HCT116 (cell line): ENCODE measurements around the gene ZNF575. TPM values are rescaled to one million over a fixed set of nuclear protein-coding genes. Genes with fewer than 3 reads are reported as not detected.

Source experiments
- ATAC-seq: fragments of 200-7000 bp; cut with Tn5 transposase; 2 replicates; pipeline ENCODE4 v1.9.1; 2020; ENCODE audit warnings: mild to moderate bottlenecking, moderate library complexity
- BruUV-seq: library from RNA; stranded (reverse); fragments of 400-500 nt; replicated peaks from 2 replicates; lab custom pipeline; 2021; lab: Mats Ljungman, UMichigan
- CTCF ChIA-PET: fragments of 300-600 bp; sonication (Branson Sonifier 250); formaldehyde crosslinking; loops from one replicate; lab custom pipeline; 2021; ENCODE audit warnings: antibody characterized with exemption; lab: Charles Lee
- POLR2A ChIA-PET: fragments of 300-600, 350-600 bp; sonication (Branson Sonifier 250); formaldehyde crosslinking; loops from one replicate; lab custom pipeline; 2021; ENCODE audit warnings: antibody characterized with exemption; lab: Charles Lee
- RAD21 ChIA-PET, 2 experiments: fragments of 300-600 bp; sonication (Branson Sonifier 250); formaldehyde crosslinking; loops; one replicate each; lab custom pipeline; 2023; ENCODE audit warnings: low total read pairs in 2 of 2; ENCODE audit not compliant: uncharacterized antibody in 2 of 2, unreplicated experiment in 2 of 2, low non-redundant PET in 1 of 2; lab: Charles Lee
- DNase-seq: peaks from one replicate; pipeline ENCODE4 v3.0.0-alpha.2; 2010; ENCODE audit warnings: low read depth, low spot score
- H2AFZ ChIP-seq: fragments of 200-600 bp; shearing (Covaris generic), sonication (generic); 2 replicates; pipeline ENCODE4 v1.6.1; 2017; ENCODE audit warnings: low read depth, mixed run types, mixed read lengths, antibody characterized with exemption, low read length; ENCODE audit not compliant: poor library complexity, severe bottlenecking
- H3K27ac ChIP-seq: 2 replicates; pipeline ENCODE4 v1.5.1; 2012; ENCODE audit warnings: low read depth, low read length
- H3K27me3 ChIP-seq: fragments of 200-600 bp; sonication (generic); 2 replicates; pipeline ENCODE4 v1.6.1; 2016; ENCODE audit warnings: mixed run types, low read length, mixed read lengths; ENCODE audit not compliant: insufficient read depth
- H3K36me3 ChIP-seq, 2 experiments: fragments of 200-500 bp in 1 of 2; fragments of 200-600 bp in 1 of 2; sonication (Bioruptor generic) in 1 of 2; sonication (generic) in 1 of 2; 2 replicates each; pipeline versions ENCODE4 v1.5.1 to v1.6.1; 2014 to 2016; ENCODE audit warnings: low read length in 2 of 2, inconsistent platforms in 1 of 2, mixed read lengths in 1 of 2, mixed run types in 1 of 2; ENCODE audit not compliant: insufficient read depth in 2 of 2, control insufficient read depth in 1 of 2
- H3K4me1 ChIP-seq, 2 experiments: fragments of 200-600 bp in 1 of 2; sonication (generic) in 1 of 2; 2 replicates each; pipeline versions ENCODE4 v1.5.1 to v1.6.1; 2012 to 2017; ENCODE audit warnings: low read length in 2 of 2, inconsistent platforms in 1 of 2, mild to moderate bottlenecking in 1 of 2, mixed read lengths in 1 of 2, mixed run types in 1 of 2, moderate library complexity in 1 of 2; ENCODE audit not compliant: insufficient read depth in 2 of 2, control insufficient read depth in 1 of 2
- H3K4me2 ChIP-seq: fragments of 200-600 bp; sonication (generic); 2 replicates; pipeline ENCODE4 v1.6.1; 2017; ENCODE audit warnings: mixed run types, low read length, mixed read lengths
- H3K4me3 ChIP-seq, 2 experiments: fragments of 200-600 bp in 1 of 2; sonication (generic) in 1 of 2; replicated peaks in 1 of 2; 2 replicates each; pipeline ENCODE4 v1.5.1; 2011 to 2016; ENCODE audit warnings: low read length in 2 of 2, control low read depth in 1 of 2, low read depth in 1 of 2, mild to moderate bottlenecking in 1 of 2, mixed read lengths in 1 of 2, mixed run types in 1 of 2
- H3K79me2 ChIP-seq: fragments of 200-600 bp; sonication (generic); 2 replicates; pipeline ENCODE4 v1.6.1; 2017; ENCODE audit warnings: mild to moderate bottlenecking, mixed run types, low read length, moderate library complexity, mixed read lengths; ENCODE audit not compliant: insufficient read depth
- H3K9ac ChIP-seq: fragments of 200-600 bp; sonication (generic); 2 replicates; pipeline ENCODE4 v1.6.1; 2016; ENCODE audit warnings: low read length, mixed read lengths
- H3K9me2 ChIP-seq: fragments of 200-600 bp; sonication (generic), shearing (Covaris generic); 2 replicates; pipeline ENCODE4 v1.6.1; 2017; ENCODE audit warnings: mixed run types, mild to moderate bottlenecking, moderate library complexity; ENCODE audit not compliant: insufficient read depth
- H3K9me3 ChIP-seq, 2 experiments: fragments of 200-500 bp in 1 of 2; fragments of 200-600 bp in 1 of 2; sonication (Bioruptor generic) in 1 of 2; sonication (generic) in 1 of 2; 2 replicates each; pipeline ENCODE4 v1.6.1; 2014 to 2017; ENCODE audit warnings: low read length in 2 of 2, mixed read lengths in 2 of 2, inconsistent platforms in 1 of 2, low read depth in 1 of 2, mild to moderate bottlenecking in 1 of 2, mixed run types in 1 of 2, moderate library complexity in 1 of 2; ENCODE audit not compliant: control insufficient read depth in 1 of 2, insufficient read depth in 1 of 2
- H4K20me1 ChIP-seq: fragments of 200-600 bp; sonication (generic), shearing (Covaris generic); 2 replicates; pipeline ENCODE4 v1.6.1; 2017; ENCODE audit warnings: mixed run types, mild to moderate bottlenecking, moderate library complexity; ENCODE audit not compliant: insufficient read depth
- ATF3 ChIP-seq: IDR thresholded peaks from 2 replicates; pipeline ENCODE4 v1.6.1; 2012
- CBX3 ChIP-seq: IDR thresholded peaks from 2 replicates; pipeline ENCODE4 v1.6.1; 2012; ENCODE audit warnings: low read depth
- FOSL1 ChIP-seq: IDR thresholded peaks from 2 replicates; pipeline ENCODE4 v1.6.1; 2012; ENCODE audit warnings: low read depth
- MAX ChIP-seq: IDR thresholded peaks from 2 replicates; pipeline ENCODE4 v1.6.1; 2012
- POLR2AphosphoS5 ChIP-seq: IDR thresholded peaks from 2 replicates; pipeline ENCODE4 v1.6.1; 2011; ENCODE audit warnings: mild to moderate bottlenecking, low read depth, low read length, moderate library complexity
- RAD21 ChIP-seq: IDR thresholded peaks from 2 replicates; pipeline ENCODE4 v1.6.1; 2012; ENCODE audit warnings: low read depth, mild to moderate bottlenecking
- REST ChIP-seq: IDR thresholded peaks from 2 replicates; pipeline ENCODE4 v1.6.1; 2012; ENCODE audit warnings: low read depth
- SIN3A ChIP-seq: IDR thresholded peaks from 2 replicates; pipeline ENCODE4 v1.6.1; 2012; ENCODE audit warnings: low read depth
- intact Hi-C: fragments of 100-400 bp; cut with micrococcal nuclease; formaldehyde crosslinking; loops from 2 replicates; pipeline ENCODE4 v1.10.0; 2022
- total RNA-seq: library from RNA; stranded (reverse); gene quantifications from one replicate; pipeline ENCODE4 v1.2.1, GENCODE V29; 2021; ENCODE audit not compliant: unreplicated experiment
- TF ChIP-seq, protein P1 (sequence below): IDR thresholded peaks from 2 replicates; pipeline ENCODE4 v1.6.1; 2011; ENCODE audit warnings: mild to moderate bottlenecking, low read length, moderate library complexity; ENCODE audit not compliant: insufficient replicate concordance; ENCODE audit errors: extremely low read depth

ZNF575 gene
- total RNA-seq, 1 experiment from 2014 or later: 1.9 TPM

DNA sequence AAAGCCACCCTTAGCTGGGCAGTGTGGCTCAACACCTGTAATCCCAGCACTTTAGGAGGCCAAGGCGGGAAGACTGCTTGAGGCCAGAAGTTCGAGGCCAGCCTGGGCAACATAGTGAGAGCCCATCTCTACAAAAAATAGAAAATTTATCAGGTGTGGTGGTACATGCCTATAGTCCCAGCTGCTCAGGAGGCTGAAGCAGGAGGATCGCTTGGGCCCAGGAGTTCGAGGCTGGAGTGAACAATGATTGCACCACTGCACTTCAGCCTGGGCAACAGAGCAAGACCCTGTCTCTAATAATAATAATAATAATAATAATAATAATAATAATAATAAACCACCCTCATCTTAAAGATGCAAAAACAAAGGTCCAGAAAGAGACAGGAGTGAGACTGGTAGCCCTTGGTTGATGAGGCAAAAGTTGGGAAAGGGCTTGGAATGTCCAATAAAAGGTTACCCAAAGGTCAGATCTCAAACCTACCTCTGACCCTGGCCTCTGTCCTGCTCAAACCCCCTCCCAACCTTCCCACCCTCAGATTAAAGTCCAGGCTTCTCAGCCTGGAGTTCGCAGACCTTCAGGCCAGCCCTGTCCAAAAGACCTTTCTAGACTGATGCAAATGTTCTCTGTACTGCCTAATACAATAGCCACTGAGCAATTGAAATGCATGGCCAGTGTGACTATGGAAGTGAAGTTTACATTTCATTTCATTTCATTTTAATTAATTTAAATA, 9.1 kb downstream of the ZNF575 start:
- POLR2A ChIA-PET: no interaction called here
- H4K20me1 ChIP-seq: no peaks in the 10 kb centered on the region
- no peaks in the 10 kb centered on the region for H3K9me3 ChIP-seq
- H3K9me2 ChIP-seq: no peaks in the 10 kb centered on the region
- BruUV-seq: no TSS peak
- TF ChIP-seq REST (no peak), CBX3 (no peak), SIN3A (no peak), ATF3 (no peak), RAD21 (no peak), MAX (no peak), POLR2AphosphoS5 (no peak), FOSL1 (no peak)
- TF ChIP-seq, protein P1, sequence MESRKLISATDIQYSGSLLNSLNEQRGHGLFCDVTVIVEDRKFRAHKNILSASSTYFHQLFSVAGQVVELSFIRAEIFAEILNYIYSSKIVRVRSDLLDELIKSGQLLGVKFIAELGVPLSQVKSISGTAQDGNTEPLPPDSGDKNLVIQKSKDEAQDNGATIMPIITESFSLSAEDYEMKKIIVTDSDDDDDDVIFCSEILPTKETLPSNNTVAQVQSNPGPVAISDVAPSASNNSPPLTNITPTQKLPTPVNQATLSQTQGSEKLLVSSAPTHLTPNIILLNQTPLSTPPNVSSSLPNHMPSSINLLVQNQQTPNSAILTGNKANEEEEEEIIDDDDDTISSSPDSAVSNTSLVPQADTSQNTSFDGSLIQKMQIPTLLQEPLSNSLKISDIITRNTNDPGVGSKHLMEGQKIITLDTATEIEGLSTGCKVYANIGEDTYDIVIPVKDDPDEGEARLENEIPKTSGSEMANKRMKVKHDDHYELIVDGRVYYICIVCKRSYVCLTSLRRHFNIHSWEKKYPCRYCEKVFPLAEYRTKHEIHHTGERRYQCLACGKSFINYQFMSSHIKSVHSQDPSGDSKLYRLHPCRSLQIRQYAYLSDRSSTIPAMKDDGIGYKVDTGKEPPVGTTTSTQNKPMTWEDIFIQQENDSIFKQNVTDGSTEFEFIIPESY: no peak
- H3K27me3 ChIP-seq: no peaks in the 10 kb centered on the region
- intact Hi-C loops: no loop called here
- no peaks in the 10 kb centered on the region for H3K4me1 ChIP-seq
- H3K27ac ChIP-seq: no peak overlapping the region
- no peak overlapping the region for H3K4me2 ChIP-seq
- H3K36me3 ChIP-seq: peaks cover 3 to 14% of the 10 kb centered on the region in 2 experiments; a peak in 3 of 4 replicates
- DNase-seq: no peak
- no peak overlapping the region for H3K9ac ChIP-seq
- H2AFZ ChIP-seq: no peak overlapping the region
- no peaks in the 10 kb centered on the region for H3K79me2 ChIP-seq
- RAD21 ChIA-PET: no interaction called here
- no peak for ATAC-seq
- no peak overlapping the region for H3K4me3 ChIP-seq
- CTCF ChIA-PET: no interaction called here
